ENCODE data around the gene HSPD1. TPM values are rescaled to one million over a fixed set of nuclear protein-coding genes. Genes with fewer than 3 reads are reported as not detected.

The HSPD1 gene
- total and polyA plus RNA-seq, 2 of the 13 experiments (the other 11 are each of a cell fraction or from before 2014, with no cell fraction given), result 685 to 2,610 TPM

- TF ChIP-seq DMTF1 (CRISPR knock-in tag; IDR thresholded peaks at IDR 0.05) (no peak), REST (IDR thresholded peaks at IDR 0.05; ENCODE audit: borderline replicate concordance in 1 of 2, low read depth in 1 of 2, low read length in 2 of 2) (no peak), MEIS2 (CRISPR knock-in tag; IDR thresholded peaks at IDR 0.05) (no peak), ZNF251 (CRISPR knock-in tag; IDR thresholded peaks at IDR 0.05) (no peak), ZNF839 (CRISPR knock-in tag; IDR thresholded peaks at IDR 0.05; ENCODE audit: borderline replicate concordance) (no peak), NFE2L1 (CRISPR knock-in tag; IDR thresholded peaks at IDR 0.05; ENCODE audit: borderline replicate concordance) (no peak), ZSCAN29 (CRISPR knock-in tag; conservative IDR thresholded peaks at IDR 0.05) (no peak), SATB2 (CRISPR knock-in tag; IDR thresholded peaks at IDR 0.05) (no peak), ZNF282 (IDR thresholded peaks at IDR 0.05; ENCODE audit: partially characterized antibody) (no peak), ZNF430 (CRISPR knock-in tag; IDR thresholded peaks at IDR 0.05) (no peak; the same call in 1 of the 2 replicates), ATF2 (CRISPR knock-in tag; IDR thresholded peaks at IDR 0.05) (no peak), ZIK1 (CRISPR knock-in tag; IDR thresholded peaks at IDR 0.05; ENCODE audit: borderline replicate concordance, low read depth) (no peak), NCOA1 (CRISPR knock-in tag; IDR thresholded peaks at IDR 0.05) (0 out of 2 replicates have a peak, but pooled peaks have one; percentile 16), NCOA5 (CRISPR knock-in tag; IDR thresholded peaks at IDR 0.05) (no peak), NFAT5 (CRISPR knock-in tag; IDR thresholded peaks at IDR 0.05) (peak; percentile 72; the same call in 1 of the 2 replicates), ZNF546 (CRISPR knock-in tag; conservative IDR thresholded peaks at IDR 0.05) (no peak), HDAC6 (IDR thresholded peaks at IDR 0.05; ENCODE audit: low read depth, low read length) (no peak)
Observed at GRCh38 chr2:197500503-197501131, 977 bp upstream of the HSPD1 start (continued).
